Spleen (tissue), 11 donors: Measurements from ENCODE around the gene ABCC1. TPM values are rescaled to one million over a fixed set of nuclear protein-coding genes. Genes with fewer than 3 reads are reported as not detected.
"Not testable (repeated sequence)": the region's sequence is repeated elsewhere in the genome, so short reads cannot be mapped to it uniquely, and the experiment has no call there.

Source experiments
- DNase-seq: peaks from one replicate; pipeline ENCODE4 v3.0.0-alpha.2; 2020
- H3K27ac ChIP-seq, 8 donors: fragments of 200-600 bp; sonication (generic) in 7 of 8; 1 replicate in 4 of 8; 2 replicates in 4 of 8; pipeline versions ENCODE4 v1.5.0 to v1.8.0; 2016 to 2021; ENCODE audit warnings: inconsistent platforms in 4 of 8, mild to moderate bottlenecking in 4 of 8, moderate library complexity in 1 of 8
- H3K27me3 ChIP-seq, 7 donors: fragments of 200-600 bp; sonication (generic) in 6 of 7; replicated peaks in 1 of 7; 1 replicate in 4 of 7; 2 replicates in 3 of 7; pipeline versions ENCODE4 v1.5.0 to v1.8.0; 2016 to 2021; ENCODE audit warnings: inconsistent platforms in 3 of 7, mild to moderate bottlenecking in 1 of 7
- H3K36me3 ChIP-seq, 6 donors: fragments of 200-600 bp; sonication (generic) in 5 of 6; 1 replicate in 4 of 6; 2 replicates in 2 of 6; pipeline versions ENCODE4 v1.5.0 to v1.8.0; 2016 to 2021; ENCODE audit warnings: inconsistent platforms in 2 of 6
- H3K4me1 ChIP-seq, 6 donors: fragments of 200-600 bp; sonication (generic) in 5 of 6; 1 replicate in 3 of 6; 2 replicates in 3 of 6; pipeline versions ENCODE4 v1.5.0 to v1.8.0; 2016 to 2021; ENCODE audit warnings: inconsistent platforms in 3 of 6
- H3K4me3 ChIP-seq, 8 donors: fragments of 200-600 bp; sonication (generic) in 7 of 8; 1 replicate in 4 of 8; 2 replicates in 4 of 8; pipeline versions ENCODE4 v1.5.0 to v1.8.0; 2016 to 2021; ENCODE audit warnings: inconsistent platforms in 4 of 8, mild to moderate bottlenecking in 4 of 8, moderate library complexity in 2 of 8
- H3K9me3 ChIP-seq, 8 donors: fragments of 200-600 bp; sonication (generic) in 7 of 8; 1 replicate in 4 of 8; 2 replicates in 4 of 8; pipeline versions ENCODE4 v1.5.0 to v1.8.0; 2016 to 2021; ENCODE audit warnings: inconsistent platforms in 4 of 8
- CTCF ChIP-seq, 11 experiments: fragments of 200-600 bp in 7 of 11; fragments of 450-650 bp in 4 of 11; sonication (generic) in 4 of 11; IDR thresholded peaks in 8 of 11; conservative IDR thresholded peaks in 3 of 11; 1 replicate in 7 of 11; 2 replicates in 4 of 11; pipeline versions ENCODE4 v1.4.0 to v1.8.0; 2016 to 2021; ENCODE audit warnings: antibody characterized with exemption in 11 of 11, inconsistent platforms in 4 of 11, mild to moderate bottlenecking in 1 of 11
- POLR2A ChIP-seq, 3 donors: fragments of 450-650 bp; IDR thresholded peaks; one replicate each; pipeline ENCODE4 v1.5.1; 2017; ENCODE audit warnings: antibody characterized with exemption in 3 of 3, mild to moderate bottlenecking in 1 of 3
- POLR2AphosphoS5 ChIP-seq, 3 donors: sonication (generic); formaldehyde crosslinking; IDR thresholded peaks; one replicate each; pipeline ENCODE4 v1.5.1; 2017; ENCODE audit warnings: antibody characterized with exemption in 3 of 3
- WGBS, 5 donors: extraction: QIAGEN DNeasy Blood & Tissue Kit in 3 of 5; methylation state at CpG; one replicate each; pipeline versions ENCODE4 v1.1.5 to v1.1.7; 2013 to 2018; 5-methylcytosine and 5-hydroxymethylcytosine counted together
- intact Hi-C: fragments of 100-400 bp; cut with DNase I; formaldehyde crosslinking; loops from one replicate; pipeline ENCODE4 v1.15.0; 2023; ENCODE audit warnings: low total_unique reads
- polyA plus RNA-seq, 3 donors: library from polyadenylated mRNA; stranded (reverse); fragments of 200-250 nt; gene quantifications; one replicate each; pipeline ENCODE4 v1.2.1, GENCODE V29; 2013
- total RNA-seq, 7 donors: library from RNA; depleted of rRNA in 3 of 7; stranded (reverse); fragments of >200 nt in 3 of 7; fragmentation: NEBNext Ultra II Directional in 4 of 7; extraction: Animal tissue kit (Norgen Biotek cat#: 25700) in 4 of 7; gene quantifications; one replicate each; pipeline versions ENCODE4 v1.1.0 to v1.2.1, GENCODE V29; 2016 to 2021
- donor health status: healthy with polysubstance abuse.
- donor health status: DM: no; HTN: no; CAD: no; lungs with moderate emphysema.
- donor health status: DM: no; HTN: no; CAD: no.
- donor health status: Bipolar disorder and iron deficiency.
- donor health status: healthy.
- donor health status: DM: no; HTN: no; CAD: no.
- donor health status: DM: yes; HTN: yes; CAD: no.

The ABCC1 gene
- total and polyA plus RNA-seq, 10 donors = 7.8 to 65.7 (median 52.5) TPM

- Histone ChIP-seq H3K4me3 (no peak overlapping the region), H3K27ac (no peak overlapping the region), H3K9me3 (no peaks in the 10 kb centered on the region), H3K27me3 (no peaks in the 10 kb centered on the region), H3K4me1 (no peaks in the 10 kb centered on the region), H3K36me3 (peaks cover 0 to 79% (median 39%) of the 10 kb centered on the region in 6 donors)
- DNase-seq = no peak
- 94 to 97% (median 95%) methylated on average over 5 of the region's 5 CpGs for WGBS, 5 donors
- TF ChIP-seq POLR2AphosphoS5 (IDR thresholded peaks at IDR 0.05) (no peak), CTCF (IDR thresholded peaks at IDR 0.05 in 8 of 11, conservative IDR thresholded peaks at IDR 0.05 in 3 of 11) (no peak), POLR2A (IDR thresholded peaks at IDR 0.05) (no peak)
- intact Hi-C loops = no loop called here
These were observed 195.0 kb downstream of the ABCC1 start for GRCh38 chr16:16144416-16144815.

- 88 to 97% (median 95%) methylated on average over 5 of the region's 5 CpGs for WGBS, 5 donors
- H3K9me3 ChIP-seq = no peaks in the 10 kb centered on the region
These were observed 195.9 kb downstream of the ABCC1 start for GRCh38 chr16:16145286-16145685.

GRCh38 chr16:16146380-16147315, 197.2 kb downstream of the ABCC1 start:
- 72 to 84% (median 79%) methylated on average over 6 to 14 of the region's 14 CpGs for WGBS, 5 donors
- H3K27ac ChIP-seq = no peak overlapping the region
- H3K9me3 ChIP-seq = no peaks in the 10 kb centered on the region
- H3K36me3 ChIP-seq = peaks cover 0 to 57% (median 17%) of the 10 kb centered on the region in 6 donors
- no peak for DNase-seq
- H3K4me3 ChIP-seq = no peak overlapping the region
- no peak for TF ChIP-seq CTCF (IDR thresholded peaks at IDR 0.05 in 8 of 11, conservative IDR thresholded peaks at IDR 0.05 in 3 of 11)
- TF ChIP-seq POLR2AphosphoS5 (IDR thresholded peaks at IDR 0.05) = peak in 1 of 3 donors; percentile 50
- no peak for TF ChIP-seq POLR2A (IDR thresholded peaks at IDR 0.05)
- intact Hi-C loops = no loop called here
- H3K27me3 ChIP-seq = no peaks in the 10 kb centered on the region
- H3K4me1 ChIP-seq = peaks cover 0 to 17% (median 7%) of the 10 kb centered on the region in 6 donors

More at GRCh38 chr16:16145286-16145685, 195.9 kb downstream of the ABCC1 start:
- no peak overlapping the region for H3K27ac ChIP-seq
- H3K36me3 ChIP-seq = peaks cover 0 to 71% (median 30%) of the 10 kb centered on the region in 6 donors
- H3K4me1 ChIP-seq = peaks cover 0 to 9% (median 6%) of the 10 kb centered on the region in 6 donors
- no peak overlapping the region for H3K4me3 ChIP-seq
- intact Hi-C loops = no loop called here
- DNase-seq = no peak
- TF ChIP-seq POLR2A (IDR thresholded peaks at IDR 0.05) (no peak), CTCF (IDR thresholded peaks at IDR 0.05 in 8 of 11, conservative IDR thresholded peaks at IDR 0.05 in 3 of 11) (no peak), POLR2AphosphoS5 (IDR thresholded peaks at IDR 0.05) (no peak)
- H3K27me3 ChIP-seq = no peaks in the 10 kb centered on the region

GRCh38 chr16:16147316-16147999, 198.0 kb downstream of the ABCC1 start:
- H3K36me3 ChIP-seq = peaks cover 0 to 49% (median 9%) of the 10 kb centered on the region in 6 donors
- TF ChIP-seq POLR2A (IDR thresholded peaks at IDR 0.05) (no peak), POLR2AphosphoS5 (IDR thresholded peaks at IDR 0.05) (no peak), CTCF (IDR thresholded peaks at IDR 0.05 in 8 of 11, conservative IDR thresholded peaks at IDR 0.05 in 3 of 11) (no peak)
- H3K9me3 ChIP-seq = no peaks in the 10 kb centered on the region
- H3K27me3 ChIP-seq = no peaks in the 10 kb centered on the region
- intact Hi-C loops = no loop called here
- H3K4me1 ChIP-seq = peaks cover 0 to 17% (median 7%) of the 10 kb centered on the region in 6 donors
- no peak for DNase-seq
- H3K27ac ChIP-seq = no peak overlapping the region
- WGBS, 5 donors = 93 to 96% (median 94%) methylated on average over 16 to 17 of the region's 17 CpGs
- H3K4me3 ChIP-seq = no peak overlapping the region

GRCh38 chr16:16148000-16148599, 198.7 kb downstream of the ABCC1 start:
- intact Hi-C loops, H3K4me3 ChIP-seq, H3K9me3 ChIP-seq, DNase-seq, H3K27me3 ChIP-seq, H3K27ac ChIP-seq: not testable (repeated sequence)
- Histone ChIP-seq H3K36me3 (peaks cover 0 to 43% (median 5%) of the 10 kb centered on the region in 6 donors), H3K4me1 (peaks cover 0 to 17% (median 7%) of the 10 kb centered on the region in 6 donors)
- WGBS, 5 donors = 84 to 90% (median 85%) methylated on average over 15 of the region's 15 CpGs
